Osteocyte (in vitro differentiated cells): ENCODE results near the gene OR2C3. TPM values are rescaled to one million over a fixed set of nuclear protein-coding genes. Genes with fewer than 3 reads are reported as not detected.

Experiments used
- DNase-seq: peaks from one replicate; pipeline ENCODE4 v3.0.0; 2021; ENCODE audit warnings: mixed read lengths; ENCODE audit not compliant: unreplicated experiment; ENCODE audit errors: extremely low spot score
- H3K27ac Mint-ChIP-seq: one replicate; pipeline ENCODE4 v1.8.0; 2021; ENCODE audit warnings: mild to moderate bottlenecking, mixed read lengths; ENCODE audit not compliant: unreplicated experiment
- H3K27me3 Mint-ChIP-seq: one replicate; pipeline ENCODE4 v1.8.0; 2021; ENCODE audit warnings: mixed read lengths; ENCODE audit not compliant: unreplicated experiment
- H3K36me3 Mint-ChIP-seq: one replicate; pipeline ENCODE4 v1.8.0; 2021; ENCODE audit warnings: mixed read lengths; ENCODE audit not compliant: unreplicated experiment
- H3K4me1 Mint-ChIP-seq: one replicate; pipeline ENCODE4 v1.8.0; 2021; ENCODE audit warnings: mixed read lengths; ENCODE audit not compliant: unreplicated experiment
- H3K4me3 Mint-ChIP-seq: one replicate; pipeline ENCODE4 v1.8.0; 2021; ENCODE audit warnings: mild to moderate bottlenecking, moderate library complexity, mixed read lengths; ENCODE audit not compliant: unreplicated experiment
- H3K9me3 Mint-ChIP-seq: one replicate; pipeline ENCODE4 v1.8.0; 2021; ENCODE audit warnings: mixed read lengths; ENCODE audit not compliant: unreplicated experiment
- CTCF ChIP-seq: fragments of 200-600 bp; sonication (generic); IDR thresholded peaks from 2 replicates; pipeline ENCODE4 v1.5.0; 2021; ENCODE audit warnings: antibody characterized with exemption, mild to moderate bottlenecking, moderate library complexity
- total RNA-seq: library from RNA; stranded (reverse); gene quantifications from 2 replicates; pipeline ENCODE4 v1.2.1, GENCODE V29; 2021

Gene OR2C3
- total RNA-seq, 1 donor from 2014 or later, result not detected

- no peak for TF ChIP-seq CTCF
- no peaks in the 10 kb centered on the region for H3K36me3 Mint-ChIP-seq
- no peak overlapping the region for H3K27ac Mint-ChIP-seq
- no peak for DNase-seq
- no peaks in the 10 kb centered on the region for H3K4me1 Mint-ChIP-seq
- no peaks in the 10 kb centered on the region for H3K27me3 Mint-ChIP-seq
- no peak overlapping the region for H3K4me3 Mint-ChIP-seq
- H3K9me3 Mint-ChIP-seq, result peaks cover 9% of the 10 kb centered on the region
Measured at GRCh38 chr1:247538561-247538960, 2.3 kb upstream of the OR2C3 start.

GRCh38 chr1:247535402-247535801 lies 838 bp downstream of the OR2C3 start:
- no peak for DNase-seq
- TF ChIP-seq CTCF, result no peak
- Mint-ChIP-seq H3K9me3 (peaks cover 9% of the 10 kb centered on the region), H3K27ac (no peak overlapping the region), H3K27me3 (no peaks in the 10 kb centered on the region), H3K4me1 (no peaks in the 10 kb centered on the region), H3K36me3 (no peaks in the 10 kb centered on the region), H3K4me3 (no peak overlapping the region)

GRCh38 chr1:247531937-247532336 lies 4.3 kb downstream of the OR2C3 start:
- Mint-ChIP-seq H3K27ac (no peak overlapping the region), H3K9me3 (no peaks in the 10 kb centered on the region), H3K4me3 (no peak overlapping the region), H3K36me3 (no peaks in the 10 kb centered on the region), H3K27me3 (no peaks in the 10 kb centered on the region), H3K4me1 (no peaks in the 10 kb centered on the region)
- DNase-seq, result no peak
- no peak for TF ChIP-seq CTCF

GRCh38 chr1:247530785-247531184 lies 5.5 kb downstream of the OR2C3 start:
- no peak overlapping the region for H3K27ac Mint-ChIP-seq
- no peaks in the 10 kb centered on the region for H3K9me3 Mint-ChIP-seq
- TF ChIP-seq CTCF, result no peak
- no peaks in the 10 kb centered on the region for H3K36me3 Mint-ChIP-seq
- H3K27me3 Mint-ChIP-seq, result no peaks in the 10 kb centered on the region
- no peak for DNase-seq
- no peaks in the 10 kb centered on the region for H3K4me1 Mint-ChIP-seq
- H3K4me3 Mint-ChIP-seq, result no peak overlapping the region

- no peak overlapping the region for H3K27ac Mint-ChIP-seq
- H3K4me1 Mint-ChIP-seq, result no peaks in the 10 kb centered on the region
- no peaks in the 10 kb centered on the region for H3K9me3 Mint-ChIP-seq
- H3K36me3 Mint-ChIP-seq, result no peaks in the 10 kb centered on the region
- H3K27me3 Mint-ChIP-seq, result no peaks in the 10 kb centered on the region
- H3K4me3 Mint-ChIP-seq, result no peak overlapping the region
- no peak for TF ChIP-seq CTCF
- no peak for DNase-seq
Measured at GRCh38 chr1:247529771-247530355, 6.4 kb downstream of the OR2C3 start.
